ENCODE measurements around the gene LRRC8E. TPM values are rescaled to one million over a fixed set of nuclear protein-coding genes. Genes with fewer than 3 reads are reported as not detected.

Gene LRRC8E
- total and polyA plus RNA-seq, 10 of the 15 experiments (the other 5 are each of a cell fraction or from before 2014, with no cell fraction given): 0.04 to 0.32 (median 0.25) TPM; not detected in 7

- FAIRE-seq: no peak
- POLR2A ChIA-PET: no interaction called here
- no peak overlapping the region for H2AFZ ChIP-seq (ENCODE audit: control insufficient read depth, low read depth, low read length)
- H4K20me1 ChIP-seq (ENCODE audit: control insufficient read depth, insufficient read depth): no peaks in the 10 kb centered on the region
- H3K4me2 ChIP-seq (ENCODE audit: control insufficient read depth, insufficient read depth): no peak overlapping the region
- CTCF ChIA-PET: no interaction called here
- BruUV-seq (replicated peaks): no TSS peak
- no peak for ATAC-seq
- no peaks in the 10 kb centered on the region for H3K79me2 ChIP-seq (ENCODE audit: control insufficient read depth, insufficient read depth, low read length)
- 74% methylated on average over 10 of the region's 10 CpGs for WGBS (ENCODE audit: insufficient coverage, insufficient replicate concordance, low lambda C conversion rate, missing lambda C conversion rate)
- intact Hi-C loops (cut with micrococcal nuclease; ENCODE audit: unreplicated experiment): no loop called here
- H3K9ac ChIP-seq (ENCODE audit: control insufficient read depth, insufficient read depth, low read length): no peak overlapping the region
- RAD21 ChIA-PET (ENCODE audit: unreplicated experiment): no interaction called here
- no peaks in the 10 kb centered on the region for H3K36me3 ChIP-seq (ENCODE audit: control insufficient read depth in 2 of 2, insufficient read depth in 2 of 2, low read length in 1 of 2)
- H3K4me1 ChIP-seq (ENCODE audit: control insufficient read depth, insufficient read depth, low read length): peaks cover 3% of the 10 kb centered on the region; the same call in 1 of the 2 replicates
- H3K27ac ChIP-seq (ENCODE audit: control insufficient read depth, insufficient read depth): no peak overlapping the region
- SMC1A ChIA-PET (ENCODE audit: uncharacterized antibody, unreplicated experiment): interaction anchor here (0.6 kb wide), 1 partner anchor 120 kb away, joined by 3 read pairs; no protein-coding TSS in a partner anchor
- TF ChIP-seq MAX (IDR thresholded peaks at IDR 0.05; ENCODE audit: low read depth, low read length) (no peak), KAT2A (conservative IDR thresholded peaks at IDR 0.05; ENCODE audit: control insufficient read depth, low read depth, low read length) (no peak), STAT3 (IDR thresholded peaks at IDR 0.05; ENCODE audit: low read depth, low read length) (no peak), CTCF (IDR thresholded peaks at IDR 0.05 in 2 of 3, conservative IDR thresholded peaks at IDR 0.05 in 1 of 3; ENCODE audit: control insufficient read depth in 2 of 3, extremely low read depth in 1 of 3, insufficient read depth in 1 of 3, low read depth in 3 of 3, low read length in 3 of 3) (no peak), PML (IDR thresholded peaks at IDR 0.05; ENCODE audit: low read length) (no peak), RB1 (IDR thresholded peaks at IDR 0.05; ENCODE audit: borderline replicate concordance) (no peak), GABPA (IDR thresholded peaks at IDR 0.05; ENCODE audit: low read depth) (no peak), ZNF274 (IDR thresholded peaks at IDR 0.05; ENCODE audit: insufficient read depth, insufficient read length) (no peak), MEF2B (IDR thresholded peaks at IDR 0.05; ENCODE audit: partially characterized antibody, poor library complexity, severe bottlenecking) (no peak), NFXL1 (IDR thresholded peaks at IDR 0.05; ENCODE audit: borderline replicate concordance) (no peak)
- no peaks in the 10 kb centered on the region; the same call in 2 of the 3 replicates for H3K9me3 ChIP-seq (replicated peaks; ENCODE audit: control insufficient read depth, insufficient read depth, low read length)
- no peak for DNase-seq (ENCODE audit: low read depth, low spot score)
- no peaks in the 10 kb centered on the region for H3K27me3 ChIP-seq (replicated peaks in 1 of 2; ENCODE audit: control insufficient read depth in 2 of 2, insufficient read depth in 2 of 2, low read length in 1 of 2)
- in situ Hi-C loops (cut with MboI): no loop called here
- no peak overlapping the region for H3K4me3 ChIP-seq
Measured at GRCh38 chr19:7844951-7845350, 43.4 kb upstream of the LRRC8E start.
